ENCODE results near the gene MPST.

GRCh38 chr22:37024339-37025157 is 5.0 kb downstream of the MPST start:
- TF ChIP-seq CTCF (conservative IDR thresholded peaks at IDR 0.05; ENCODE audit: low read length) (no peak), EZH2phosphoT487 (IDR thresholded peaks at IDR 0.05; ENCODE audit: borderline replicate concordance) (no peak)

Data from Loucy (cell line).